GM21526 (cell line): ENCODE data around the gene ADCK2.
"Not testable (repeated sequence)": the region's sequence is repeated elsewhere in the genome, so short reads cannot be mapped to it uniquely, and the experiment has no call there.

Source experiments
- ATAC-seq: cut with Tn5 transposase; IDR thresholded peaks from one replicate; pipeline ENCODE4 v1.9.1; 2021; ENCODE audit warnings: moderate library complexity; ENCODE audit not compliant: unreplicated experiment, low FRiP score

The ADCK2 gene

GRCh38 chr7:140732416-140732815 is 59.7 kb downstream of the ADCK2 start:
- no peak for ATAC-seq

- ATAC-seq, result no peak
These were observed 61.4 kb downstream of the ADCK2 start for GRCh38 chr7:140734096-140734495.

GRCh38 chr7:140734729-140735128 is 62.0 kb downstream of the ADCK2 start:
- ATAC-seq, result no peak

GRCh38 chr7:140738280-140738679 is 65.5 kb downstream of the ADCK2 start:
- ATAC-seq, result no peak

GRCh38 chr7:140743255-140743654 is 70.5 kb downstream of the ADCK2 start:
- ATAC-seq, result not testable (repeated sequence)

GRCh38 chr7:140744005-140744404 is 71.3 kb downstream of the ADCK2 start:
- no peak for ATAC-seq
